HG03439 (cell line): ENCODE results near the gene GCAT.
A peak's percentile ranks its signal among the peaks of the same experiment; 100 is the strongest.

Experiments used
- ATAC-seq: cut with Tn5 transposase; IDR thresholded peaks from one replicate; pipeline ENCODE4 v1.9.1; 2021; ENCODE audit warnings: mild to moderate bottlenecking, moderate library complexity; ENCODE audit not compliant: unreplicated experiment

GCAT gene

GRCh38 chr22:37807410-37808293, at the start of gene GCAT:
Gene GCAT, plus strand, starts transcription at chr22:37807934. Its CDS starts 34 bp downstream, at chr22:37807968.
- peak; percentile 75 for ATAC-seq

DNA sequence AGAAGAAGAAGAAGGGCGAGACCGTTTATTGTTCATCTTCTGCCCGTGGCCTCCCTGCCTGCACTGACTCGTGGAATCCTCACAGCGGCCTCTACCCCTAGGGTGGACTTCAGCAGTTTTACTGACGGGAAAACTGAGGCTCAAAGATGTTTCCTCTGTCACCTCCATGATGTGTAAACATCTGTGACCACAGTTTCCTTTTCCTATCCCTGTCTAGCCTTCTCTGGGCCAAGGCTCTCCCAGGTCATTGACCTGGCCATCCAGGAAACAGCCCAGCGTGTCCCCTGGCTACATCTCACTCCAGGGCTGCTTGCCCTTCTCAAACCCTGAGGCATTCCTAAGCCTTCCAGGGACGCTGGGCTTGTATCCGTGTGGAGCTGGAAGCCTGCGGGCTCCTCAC, 49.0 kb upstream of the GCAT start:
- ATAC-seq, result no peak

DNA sequence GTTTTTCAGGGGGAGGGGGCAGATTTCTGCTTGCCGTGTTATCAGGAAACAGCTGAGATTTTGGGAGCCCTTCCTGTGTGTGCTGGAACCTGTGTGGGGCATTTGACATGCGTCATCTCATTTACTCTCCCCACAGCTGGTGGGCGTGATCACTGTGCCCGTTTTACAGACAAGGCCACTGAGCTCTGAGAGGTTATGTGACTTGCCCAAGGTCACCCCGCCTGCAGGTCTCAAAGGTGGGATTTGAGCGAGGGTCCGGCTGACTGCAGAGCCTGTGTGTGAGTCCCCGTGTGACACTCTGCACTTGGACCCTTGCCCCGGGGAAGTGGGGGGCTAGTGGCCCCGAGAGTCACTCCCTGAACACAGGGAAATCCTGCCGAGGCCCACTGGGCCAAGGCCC, 48.5 kb upstream of the GCAT start:
- ATAC-seq, result no peak

DNA sequence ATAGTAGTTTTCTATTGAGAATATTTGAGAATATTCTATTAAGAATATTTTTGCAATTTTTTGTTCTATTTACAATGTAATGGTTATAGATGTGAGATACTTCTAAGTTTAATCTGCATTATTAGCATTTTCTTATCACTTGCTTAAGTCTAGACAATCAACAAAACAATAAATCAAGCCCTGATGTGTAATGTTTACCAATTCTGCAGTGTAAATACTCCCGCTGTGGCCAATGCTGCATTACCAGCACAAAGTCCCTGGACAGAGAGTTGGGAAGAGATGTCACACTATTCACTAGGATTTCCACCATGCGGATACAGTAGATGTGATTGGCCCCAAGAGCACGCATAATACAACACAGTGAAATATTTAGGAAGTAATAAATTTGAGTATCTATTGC, 47.6 kb upstream of the GCAT start:
- no peak for ATAC-seq

DNA sequence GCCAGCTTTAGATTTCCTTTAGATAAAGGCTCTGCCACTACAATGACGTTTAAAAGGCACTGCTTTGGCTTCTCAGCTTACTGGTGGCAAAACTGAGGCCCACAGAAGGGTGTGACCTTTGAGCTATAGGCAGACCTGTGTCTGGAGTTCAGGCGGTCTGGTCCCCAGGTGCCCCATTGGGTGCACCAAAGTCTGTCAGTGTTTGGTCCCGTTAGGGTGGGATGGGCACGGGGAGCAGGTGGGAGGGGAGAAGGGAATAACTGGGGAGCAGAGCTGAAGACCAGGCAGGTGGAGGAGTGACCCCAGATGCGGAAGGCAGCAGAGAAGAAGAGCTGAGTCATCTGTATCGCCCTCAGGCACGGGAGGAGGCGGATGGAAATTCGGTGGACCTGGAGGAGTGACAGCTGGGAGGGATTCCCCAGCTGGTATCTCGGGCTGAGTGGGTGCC, 45.3 kb upstream of the GCAT start:
- ATAC-seq, result no peak

DNA sequence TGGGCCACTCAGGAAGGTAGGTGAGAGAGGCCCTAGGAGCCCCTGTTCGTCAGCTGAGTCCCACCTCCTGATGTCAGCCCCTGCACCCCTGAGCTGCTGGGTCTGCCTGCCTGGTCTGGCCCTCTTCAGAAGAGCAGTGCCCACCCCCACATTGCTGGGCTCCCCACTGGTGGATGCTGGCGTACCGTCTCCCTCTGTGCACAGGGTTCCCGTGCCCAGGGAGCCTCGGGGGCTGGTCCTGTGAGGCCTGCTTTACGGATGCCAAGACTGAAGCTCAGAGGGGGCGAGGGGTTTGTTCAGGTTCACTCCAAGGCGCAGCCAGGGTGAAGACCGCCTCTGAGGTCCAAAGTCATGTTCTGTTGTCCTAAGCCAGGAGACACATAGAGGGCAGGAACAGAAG, 44.7 kb upstream of the GCAT start:
- no peak for ATAC-seq

DNA sequence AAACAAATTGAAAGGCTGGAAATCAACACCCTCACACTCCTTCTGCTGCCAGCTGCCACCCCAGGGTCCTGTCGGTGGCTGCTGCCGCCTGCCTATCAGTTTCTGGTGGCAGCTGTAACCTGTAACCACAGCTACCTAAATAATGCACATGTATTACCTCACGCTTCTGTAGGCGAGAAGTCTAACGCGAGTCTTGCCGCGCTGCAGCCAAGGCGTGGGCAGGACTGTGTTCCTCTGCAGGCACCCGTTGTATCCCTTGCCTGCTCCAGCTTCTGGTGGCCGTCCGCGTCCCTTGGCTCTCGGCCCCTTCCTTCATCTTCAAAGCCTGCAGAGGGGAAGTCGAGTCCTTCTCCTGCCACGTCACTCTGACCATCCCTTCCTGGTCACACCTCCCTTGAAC, 44.1 kb upstream of the GCAT start:
- ATAC-seq, result no peak

DNA sequence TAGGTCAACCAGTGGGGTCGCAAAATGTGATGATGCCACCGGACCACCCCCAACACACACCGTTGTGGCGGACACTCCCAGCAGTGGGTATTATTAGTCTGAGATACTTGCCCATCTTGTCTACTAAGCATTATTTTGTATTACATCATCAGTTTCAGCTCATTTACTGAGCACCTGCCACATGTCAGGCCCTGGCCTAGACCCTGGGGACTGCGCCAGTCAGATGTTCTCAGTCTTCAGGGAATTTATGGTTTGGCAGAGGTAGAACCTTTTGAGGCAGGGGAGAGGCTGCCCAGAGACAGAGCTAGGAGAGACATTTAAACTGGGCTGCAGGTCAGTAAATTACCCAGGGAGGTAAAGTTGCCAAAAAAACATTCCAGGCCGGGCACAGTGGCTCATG, 43.1 kb upstream of the GCAT start:
- ATAC-seq, result no peak

DNA sequence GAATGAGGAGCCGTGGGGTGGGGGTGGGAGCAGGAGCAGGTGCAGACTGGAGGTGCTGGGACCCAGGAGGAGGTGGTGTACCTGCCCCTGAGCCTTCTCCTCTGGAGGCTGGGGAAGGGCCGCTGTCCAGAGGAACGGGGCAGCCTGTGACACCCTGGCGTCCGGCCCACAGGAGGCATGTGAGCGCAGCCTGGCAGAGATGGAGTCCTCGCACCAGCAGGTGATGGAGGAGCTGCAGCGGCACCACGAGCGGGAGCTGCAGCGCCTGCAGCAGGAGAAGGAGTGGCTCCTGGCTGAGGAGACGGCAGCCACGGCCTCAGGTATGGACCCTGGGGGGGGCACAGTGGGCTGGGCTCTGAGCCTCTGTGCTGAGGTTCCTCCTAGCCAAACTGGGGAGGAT, 42.2 kb upstream of the GCAT start:
- no peak for ATAC-seq

- no peak for ATAC-seq
Observed at GRCh38 chr22:37765953-37766576, 41.7 kb upstream of the GCAT start.

- ATAC-seq, result no peak
Observed at GRCh38 chr22:37768273-37768672, 39.5 kb upstream of the GCAT start.

GRCh38 chr22:37769056-37769455, 38.7 kb upstream of the GCAT start:
- ATAC-seq, result no peak

DNA sequence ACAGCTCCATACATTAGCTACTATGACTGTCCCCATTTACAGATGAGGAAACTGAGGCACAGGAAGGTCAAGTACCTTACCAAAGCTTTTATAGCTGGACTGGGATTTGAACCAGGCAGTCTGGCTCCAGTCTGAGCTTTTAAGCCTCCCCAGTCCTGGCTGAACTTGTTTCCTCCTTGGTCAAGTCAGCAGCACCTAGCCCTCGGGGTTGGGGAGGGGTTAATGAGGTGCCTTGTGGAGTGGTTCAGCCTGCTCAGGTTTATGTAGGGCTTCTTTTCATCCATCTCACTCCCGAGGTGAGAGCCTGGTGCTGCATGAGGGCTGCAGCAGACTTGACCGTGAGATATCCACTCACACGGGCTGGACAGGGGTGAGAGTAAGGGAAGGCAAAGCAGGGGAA, 36.7 kb upstream of the GCAT start:
- no peak for ATAC-seq

DNA sequence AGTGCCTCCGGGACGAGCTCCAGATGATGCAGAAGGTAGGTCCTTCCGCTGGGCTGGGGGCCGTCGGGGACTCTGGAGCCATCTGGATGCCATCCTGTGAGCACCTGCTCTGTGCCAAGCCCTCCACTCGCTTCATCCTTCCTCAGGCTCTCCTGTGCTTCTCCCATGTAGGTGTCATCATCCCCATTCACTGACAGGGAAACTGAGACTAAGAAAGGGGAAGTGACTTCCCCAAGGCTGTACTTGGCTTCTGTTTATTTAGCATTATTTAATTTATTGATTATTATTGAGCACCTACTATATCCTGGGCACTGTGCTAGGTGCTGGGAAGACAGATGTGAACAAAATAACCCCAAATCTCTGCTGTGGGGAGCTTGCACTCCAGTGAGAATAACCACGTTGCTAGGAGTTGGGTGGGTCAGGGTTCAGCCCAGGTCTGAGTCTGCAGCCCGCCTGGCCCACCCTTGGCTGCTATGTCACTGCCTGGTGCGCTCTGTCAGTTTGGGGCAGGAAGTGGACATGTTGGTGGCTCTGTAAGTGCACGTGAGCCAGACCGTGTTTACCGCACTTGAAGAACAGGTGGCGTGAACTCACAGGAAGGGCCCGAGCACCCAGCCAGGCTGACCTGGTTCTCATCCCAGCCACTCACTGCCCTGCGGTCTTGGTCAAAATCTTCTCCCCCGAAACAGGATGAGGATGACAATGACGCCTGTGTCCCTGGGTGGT, 35.9 kb upstream of the GCAT start:
- ATAC-seq, result no peak

DNA sequence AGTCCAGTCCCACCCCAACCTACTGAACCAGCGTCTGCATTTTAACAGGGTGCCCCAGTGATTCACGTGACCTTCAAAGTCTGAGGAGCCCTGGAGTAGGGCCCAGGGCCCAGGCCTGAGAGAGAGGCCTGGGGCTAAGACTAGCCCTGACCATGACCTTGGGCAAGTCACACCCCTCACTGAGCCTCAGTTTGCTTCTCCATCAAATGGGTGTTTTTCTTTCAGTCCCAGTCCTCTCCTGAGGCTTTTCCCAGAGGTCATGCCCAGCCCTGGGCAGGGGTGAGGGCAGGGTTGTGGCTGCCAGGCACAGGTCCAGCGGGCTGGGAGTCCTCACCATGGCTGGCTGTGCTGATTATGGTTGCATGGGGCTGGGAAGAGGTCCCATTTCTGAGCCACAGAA, 33.0 kb upstream of the GCAT start:
- no peak for ATAC-seq

GRCh38 chr22:37775785-37776638, 31.7 kb upstream of the GCAT start:
- no peak for ATAC-seq

GRCh38 chr22:37776639-37777005, 31.1 kb upstream of the GCAT start:
- ATAC-seq, result no peak

GRCh38 chr22:37777122-37777687, 30.5 kb upstream of the GCAT start:
- peak; percentile 65 for ATAC-seq

DNA sequence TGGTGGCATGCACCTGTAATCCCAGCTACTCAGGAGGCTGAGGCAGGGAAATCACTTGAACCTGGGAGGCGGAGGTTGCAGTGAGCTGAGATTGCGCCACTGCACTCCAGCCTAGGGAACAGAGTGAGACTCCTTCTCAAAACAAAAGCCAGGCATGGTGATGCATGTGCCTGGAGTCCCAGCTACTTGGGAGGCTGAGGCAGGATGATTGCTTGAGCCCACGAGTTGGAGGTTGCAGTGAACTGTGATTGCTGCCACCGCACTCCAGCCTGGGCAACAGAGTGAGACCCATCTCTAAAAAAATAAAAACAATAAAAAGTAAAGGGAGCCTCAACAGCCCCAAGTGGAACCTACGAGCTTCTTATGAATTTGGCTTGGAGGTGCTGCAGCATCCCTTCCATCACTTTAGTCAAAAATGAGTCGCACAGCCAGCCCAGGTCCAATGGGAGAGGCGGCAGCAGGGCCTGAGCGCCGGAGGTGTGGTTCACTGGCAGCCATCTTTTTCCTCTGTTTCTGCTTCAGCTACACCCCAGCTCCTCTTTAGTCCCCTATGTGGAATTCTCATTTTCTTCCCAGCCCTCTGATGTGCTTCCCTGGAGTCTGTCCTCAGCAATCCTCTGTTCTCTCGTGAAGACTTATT, 29.2 kb upstream of the GCAT start:
- no peak for ATAC-seq

GRCh38 chr22:37781434-37782059, 26.2 kb upstream of the GCAT start:
- ATAC-seq, result no peak
